A673 (cell line): ENCODE measurements around the gene UQCRH.

Source experiments
- CTCF ChIP-seq: fragments of 300-800, 200-600 bp; sonication (generic); conservative IDR thresholded peaks from 2 replicates; pipeline ENCODE4 v1.5.1; 2017; ENCODE audit warnings: low read depth, mild to moderate bottlenecking, antibody characterized with exemption, low read length, moderate library complexity, mixed read lengths
- EZH2 ChIP-seq: fragments of 200-600 bp; sonication (generic); IDR thresholded peaks from 2 replicates; pipeline ENCODE4 v1.6.1; 2017; ENCODE audit warnings: borderline replicate concordance, low read depth, mild to moderate bottlenecking, mixed read lengths, antibody characterized with exemption, low read length; ENCODE audit not compliant: poor library complexity, severe bottlenecking

- TF ChIP-seq CTCF (no peak), EZH2 (no peak)
These were observed 41.0 kb downstream of the UQCRH start for GRCh38 chr1:46344481-46344880.
